ENCODE data around the gene FASTKD2. TPM values are rescaled to one million over a fixed set of nuclear protein-coding genes. Genes with fewer than 3 reads are reported as not detected.

Gene FASTKD2
- total RNA-seq, 3 donors from 2014 or later (not counting 1 experiment from before 2014, with no cell fraction given), result 15.9 to 21.6 (median 17.0) TPM

Other genes with a start within 250 kb of the FASTKD2 start
- not detected for gene FAM237A, start 123.1 kb upstream of the FASTKD2 start, total RNA-seq
- gene DYTN, start 47.2 kb upstream of the FASTKD2 start, total RNA-seq, result not detected
- not detected for gene MDH1B, start 278 bp upstream of the FASTKD2 start, total RNA-seq
- not detected for gene CPO, start 173.9 kb downstream of the FASTKD2 start, total RNA-seq

Data from natural killer cell (primary cell).